Ishikawa (cell line): ENCODE measurements around the gene RASL12.

Experiments used
- CREB1 ChIP-seq: IDR thresholded peaks from 2 replicates; pipeline ENCODE4 v1.6.1; 2012; ENCODE audit warnings: low read depth
- EGR1 ChIP-seq: IDR thresholded peaks from 2 replicates; pipeline ENCODE4 v1.6.1; 2012
- EP300 ChIP-seq: IDR thresholded peaks from 2 replicates; pipeline ENCODE4 v1.6.1; 2012; ENCODE audit warnings: borderline replicate concordance
- FOXM1 ChIP-seq: IDR thresholded peaks from 2 replicates; pipeline ENCODE4 v1.6.1; 2012; ENCODE audit warnings: low read depth, borderline replicate concordance
- MAX ChIP-seq: IDR thresholded peaks from 2 replicates; pipeline ENCODE4 v1.6.1; 2012
- NFIC ChIP-seq: IDR thresholded peaks from 2 replicates; pipeline ENCODE4 v1.6.1; 2012
- RAD21 ChIP-seq: IDR thresholded peaks from 2 replicates; pipeline ENCODE4 v1.6.1; 2012; ENCODE audit warnings: low read depth
- TAF1 ChIP-seq: IDR thresholded peaks from 2 replicates; pipeline ENCODE4 v1.6.1; 2012; ENCODE audit warnings: low read depth, mild to moderate bottlenecking
- TEAD4 ChIP-seq: IDR thresholded peaks from 2 replicates; pipeline ENCODE4 v1.6.1; 2012
- YY1 ChIP-seq: IDR thresholded peaks from 2 replicates; pipeline ENCODE4 v1.6.1; 2012; ENCODE audit warnings: low read depth
- ZBTB7A ChIP-seq: IDR thresholded peaks from 2 replicates; pipeline ENCODE4 v1.6.1; 2012; ENCODE audit warnings: low read depth
- TF ChIP-seq, protein P1 (sequence below): IDR thresholded peaks from 2 replicates; pipeline ENCODE4 v1.6.1; 2012; ENCODE audit warnings: low read depth, mild to moderate bottlenecking
- TF ChIP-seq, protein P2 (sequence below): IDR thresholded peaks from 2 replicates; pipeline ENCODE4 v1.6.1; 2012

GRCh38 chr15:65034719-65035118, 33.1 kb downstream of the RASL12 start:
- TF ChIP-seq FOXM1: no peak
- TF ChIP-seq YY1: no peak
- TF ChIP-seq EP300: no peak
- TF ChIP-seq, protein P1, sequence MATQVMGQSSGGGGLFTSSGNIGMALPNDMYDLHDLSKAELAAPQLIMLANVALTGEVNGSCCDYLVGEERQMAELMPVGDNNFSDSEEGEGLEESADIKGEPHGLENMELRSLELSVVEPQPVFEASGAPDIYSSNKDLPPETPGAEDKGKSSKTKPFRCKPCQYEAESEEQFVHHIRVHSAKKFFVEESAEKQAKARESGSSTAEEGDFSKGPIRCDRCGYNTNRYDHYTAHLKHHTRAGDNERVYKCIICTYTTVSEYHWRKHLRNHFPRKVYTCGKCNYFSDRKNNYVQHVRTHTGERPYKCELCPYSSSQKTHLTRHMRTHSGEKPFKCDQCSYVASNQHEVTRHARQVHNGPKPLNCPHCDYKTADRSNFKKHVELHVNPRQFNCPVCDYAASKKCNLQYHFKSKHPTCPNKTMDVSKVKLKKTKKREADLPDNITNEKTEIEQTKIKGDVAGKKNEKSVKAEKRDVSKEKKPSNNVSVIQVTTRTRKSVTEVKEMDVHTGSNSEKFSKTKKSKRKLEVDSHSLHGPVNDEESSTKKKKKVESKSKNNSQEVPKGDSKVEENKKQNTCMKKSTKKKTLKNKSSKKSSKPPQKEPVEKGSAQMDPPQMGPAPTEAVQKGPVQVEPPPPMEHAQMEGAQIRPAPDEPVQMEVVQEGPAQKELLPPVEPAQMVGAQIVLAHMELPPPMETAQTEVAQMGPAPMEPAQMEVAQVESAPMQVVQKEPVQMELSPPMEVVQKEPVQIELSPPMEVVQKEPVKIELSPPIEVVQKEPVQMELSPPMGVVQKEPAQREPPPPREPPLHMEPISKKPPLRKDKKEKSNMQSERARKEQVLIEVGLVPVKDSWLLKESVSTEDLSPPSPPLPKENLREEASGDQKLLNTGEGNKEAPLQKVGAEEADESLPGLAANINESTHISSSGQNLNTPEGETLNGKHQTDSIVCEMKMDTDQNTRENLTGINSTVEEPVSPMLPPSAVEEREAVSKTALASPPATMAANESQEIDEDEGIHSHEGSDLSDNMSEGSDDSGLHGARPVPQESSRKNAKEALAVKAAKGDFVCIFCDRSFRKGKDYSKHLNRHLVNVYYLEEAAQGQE: no peak
- no peak for TF ChIP-seq MAX
- no peak for TF ChIP-seq TAF1
- no peak for TF ChIP-seq NFIC
- TF ChIP-seq ZBTB7A: no peak
- TF ChIP-seq TEAD4: no peak
- TF ChIP-seq CREB1: no peak
- no peak for TF ChIP-seq RAD21
- TF ChIP-seq EGR1: no peak
- TF ChIP-seq, protein P2, sequence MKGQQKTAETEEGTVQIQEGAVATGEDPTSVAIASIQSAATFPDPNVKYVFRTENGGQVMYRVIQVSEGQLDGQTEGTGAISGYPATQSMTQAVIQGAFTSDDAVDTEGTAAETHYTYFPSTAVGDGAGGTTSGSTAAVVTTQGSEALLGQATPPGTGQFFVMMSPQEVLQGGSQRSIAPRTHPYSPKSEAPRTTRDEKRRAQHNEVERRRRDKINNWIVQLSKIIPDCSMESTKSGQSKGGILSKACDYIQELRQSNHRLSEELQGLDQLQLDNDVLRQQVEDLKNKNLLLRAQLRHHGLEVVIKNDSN: no peak
